GM10266 (cell line): ENCODE measurements around the gene INTS14.
"Not testable (repeated sequence)": the region's sequence is repeated elsewhere in the genome, so short reads cannot be mapped to it uniquely, and the experiment has no call there.

Experiments used
- DNase-seq: peaks from one replicate; pipeline ENCODE4 v3.0.0; 2012; ENCODE audit errors: extremely low spot score
- TF ChIP-seq, protein P1 (sequence below): IDR thresholded peaks from 2 replicates; pipeline ENCODE4 v1.5.1; 2012; ENCODE audit warnings: mild to moderate bottlenecking, low read depth; ENCODE audit not compliant: control insufficient read depth, insufficient read depth; ENCODE audit errors: missing control alignments

The INTS14 gene

DNA sequence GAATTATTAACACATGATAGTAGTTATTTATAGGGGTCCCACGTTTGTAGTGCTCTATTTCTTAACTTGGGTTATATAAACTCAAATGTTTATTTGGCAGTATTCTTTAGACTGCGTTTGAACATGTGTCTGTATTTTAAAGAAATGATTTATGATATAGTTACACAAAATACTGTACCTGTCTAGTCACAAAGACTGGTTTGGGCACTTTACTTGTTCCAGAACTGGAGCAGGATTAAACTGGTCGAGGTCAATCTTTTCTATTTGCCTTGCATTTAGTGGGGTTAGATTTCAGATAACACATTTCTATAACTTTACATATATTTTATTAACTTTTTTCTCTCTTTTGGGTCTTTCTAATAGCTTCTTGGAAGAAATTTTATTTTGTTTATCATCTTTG lies 41.2 kb downstream of the INTS14 start:
- no peak for DNase-seq
- TF ChIP-seq, protein P1, sequence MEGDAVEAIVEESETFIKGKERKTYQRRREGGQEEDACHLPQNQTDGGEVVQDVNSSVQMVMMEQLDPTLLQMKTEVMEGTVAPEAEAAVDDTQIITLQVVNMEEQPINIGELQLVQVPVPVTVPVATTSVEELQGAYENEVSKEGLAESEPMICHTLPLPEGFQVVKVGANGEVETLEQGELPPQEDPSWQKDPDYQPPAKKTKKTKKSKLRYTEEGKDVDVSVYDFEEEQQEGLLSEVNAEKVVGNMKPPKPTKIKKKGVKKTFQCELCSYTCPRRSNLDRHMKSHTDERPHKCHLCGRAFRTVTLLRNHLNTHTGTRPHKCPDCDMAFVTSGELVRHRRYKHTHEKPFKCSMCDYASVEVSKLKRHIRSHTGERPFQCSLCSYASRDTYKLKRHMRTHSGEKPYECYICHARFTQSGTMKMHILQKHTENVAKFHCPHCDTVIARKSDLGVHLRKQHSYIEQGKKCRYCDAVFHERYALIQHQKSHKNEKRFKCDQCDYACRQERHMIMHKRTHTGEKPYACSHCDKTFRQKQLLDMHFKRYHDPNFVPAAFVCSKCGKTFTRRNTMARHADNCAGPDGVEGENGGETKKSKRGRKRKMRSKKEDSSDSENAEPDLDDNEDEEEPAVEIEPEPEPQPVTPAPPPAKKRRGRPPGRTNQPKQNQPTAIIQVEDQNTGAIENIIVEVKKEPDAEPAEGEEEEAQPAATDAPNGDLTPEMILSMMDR = no peak

DNA sequence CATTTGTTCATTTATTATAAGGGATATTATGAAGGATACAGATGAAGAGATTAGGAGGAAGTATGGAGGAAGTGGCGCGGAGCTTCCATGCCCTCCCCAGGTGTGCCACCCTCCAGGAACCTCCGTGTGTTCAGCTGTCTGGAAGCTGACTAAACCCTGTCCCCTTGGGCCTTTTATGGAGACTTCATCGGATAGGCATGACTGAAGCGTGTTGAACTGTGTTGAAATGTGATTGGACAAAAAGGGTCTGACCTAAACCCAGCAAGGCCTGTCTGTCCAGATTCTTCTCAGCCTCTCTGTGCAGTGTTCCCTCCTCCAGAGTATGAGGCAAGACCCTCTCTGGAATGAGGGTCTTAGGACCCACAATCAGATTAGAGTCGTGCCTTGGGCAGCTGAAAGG lies 49.0 kb downstream of the INTS14 start:
- TF ChIP-seq, protein P1 = no peak
- DNase-seq = no peak

DNA sequence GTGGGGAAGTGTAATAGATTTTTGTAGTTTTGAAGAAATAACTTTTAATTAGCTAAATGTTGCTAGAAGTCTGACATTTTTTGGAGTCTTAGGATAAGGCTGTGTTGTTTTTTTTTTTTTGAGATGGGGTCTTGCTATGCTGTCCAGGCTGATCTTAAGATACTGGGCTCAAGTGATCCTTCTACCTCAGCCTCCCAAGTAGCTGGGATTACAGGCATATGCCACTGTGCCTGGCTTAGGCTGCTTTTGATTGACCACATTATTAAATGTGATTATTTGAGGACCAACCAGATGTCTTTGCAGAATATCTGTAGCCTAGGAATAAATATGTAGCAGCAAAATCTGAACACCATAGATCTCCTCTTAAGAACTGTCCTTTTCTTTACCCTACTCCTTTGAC lies 51.0 kb downstream of the INTS14 start:
- TF ChIP-seq, protein P1 = no peak
- no peak for DNase-seq

DNA sequence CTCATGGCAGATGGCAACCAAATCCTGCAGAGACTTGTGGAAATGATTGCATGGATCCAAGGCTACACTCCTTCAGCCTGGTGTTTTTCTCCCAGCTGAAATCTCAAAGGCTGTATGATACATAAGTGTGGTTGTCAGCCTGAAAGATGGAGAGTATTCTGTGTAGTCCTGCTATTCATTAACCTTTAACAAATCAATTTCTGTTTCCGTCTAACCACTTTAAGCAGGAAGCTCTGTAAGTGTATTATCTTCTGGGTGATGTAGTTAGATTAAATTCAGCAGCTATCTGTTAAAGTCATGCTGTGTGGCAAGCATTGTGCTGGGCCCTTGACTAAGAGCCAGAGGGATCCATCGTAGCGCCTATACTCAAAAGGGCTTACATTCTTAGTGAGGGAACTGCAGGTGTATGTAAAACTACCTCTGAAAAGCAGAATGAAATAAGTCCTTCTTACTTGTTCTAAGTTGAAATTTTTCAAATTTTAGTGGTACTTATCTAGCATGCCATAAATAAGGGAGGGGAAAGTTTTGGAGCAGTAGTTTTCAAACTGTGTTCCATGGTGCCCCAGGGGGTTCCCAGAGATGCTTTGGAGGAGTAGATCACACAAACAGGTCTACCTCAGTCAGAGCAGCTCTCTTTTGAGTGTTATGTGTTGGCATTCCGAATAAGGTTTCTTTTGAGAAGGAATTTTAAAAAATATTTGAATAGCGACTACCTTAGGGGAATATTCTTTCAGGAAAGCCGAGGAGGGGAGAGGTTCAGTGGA lies 51.8 kb downstream of the INTS14 start:
- no peak for DNase-seq
- TF ChIP-seq, protein P1 = no peak

DNA sequence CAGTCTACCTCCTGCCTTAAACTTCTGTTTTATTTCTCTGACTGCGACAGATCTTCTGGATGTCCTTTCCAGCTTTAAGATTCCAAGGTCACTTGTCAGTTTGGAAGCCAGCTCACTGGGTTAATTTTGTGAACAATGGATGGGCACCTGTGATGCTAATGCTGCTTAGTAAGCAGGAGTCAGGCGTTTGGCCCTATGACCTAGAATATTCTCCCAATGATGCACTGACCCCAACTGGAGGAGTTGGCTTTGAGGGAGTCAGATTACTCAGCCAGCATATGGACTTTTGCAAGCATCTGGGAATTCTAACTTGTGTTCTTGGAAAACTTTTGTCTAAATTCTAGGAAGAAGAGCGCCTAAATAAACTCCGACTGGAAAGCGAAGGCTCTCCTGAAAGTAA lies 52.6 kb downstream of the INTS14 start:
- DNase-seq = no peak
- TF ChIP-seq, protein P1 = no peak

DNA sequence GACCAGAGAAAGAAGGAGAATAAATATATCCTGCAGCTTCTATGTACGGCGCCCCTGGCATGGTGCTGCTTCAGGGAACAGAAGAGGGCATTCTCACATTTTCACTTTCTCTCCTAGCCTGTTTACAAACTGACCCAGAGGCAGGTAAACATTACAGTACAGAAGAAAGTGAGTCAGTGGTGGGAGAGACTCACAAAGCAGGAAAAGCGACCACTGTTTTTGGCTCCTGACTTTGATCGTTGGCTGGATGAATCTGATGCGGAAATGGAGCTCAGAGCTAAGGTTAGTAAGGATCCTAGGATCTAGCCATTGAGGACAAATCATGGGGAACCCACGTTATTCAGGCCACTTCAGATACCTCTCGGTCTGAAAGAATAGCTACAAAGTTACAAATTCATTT lies 54.3 kb downstream of the INTS14 start:
- TF ChIP-seq, protein P1 = no peak
- DNase-seq = no peak

DNA sequence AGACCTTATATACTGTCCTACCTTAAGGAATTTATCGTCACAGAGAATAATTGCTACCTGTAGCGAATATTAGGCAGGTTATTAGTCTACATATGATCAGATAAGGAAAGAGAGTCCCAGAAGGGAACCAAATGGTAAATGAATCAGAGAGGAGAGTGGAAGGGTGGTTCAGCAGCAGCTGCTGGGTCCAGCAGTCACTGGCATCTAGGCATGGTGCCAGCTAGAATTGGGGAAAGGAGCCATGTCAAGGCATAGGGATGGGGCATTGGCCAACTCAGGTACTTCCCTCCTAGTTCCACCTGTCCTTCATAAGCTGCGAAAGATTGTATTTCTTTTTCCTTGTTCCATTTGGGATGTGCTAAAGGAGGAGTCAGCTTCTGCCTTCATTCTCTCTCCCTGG lies 57.2 kb downstream of the INTS14 start:
- DNase-seq = no peak
- TF ChIP-seq, protein P1 = no peak

DNA sequence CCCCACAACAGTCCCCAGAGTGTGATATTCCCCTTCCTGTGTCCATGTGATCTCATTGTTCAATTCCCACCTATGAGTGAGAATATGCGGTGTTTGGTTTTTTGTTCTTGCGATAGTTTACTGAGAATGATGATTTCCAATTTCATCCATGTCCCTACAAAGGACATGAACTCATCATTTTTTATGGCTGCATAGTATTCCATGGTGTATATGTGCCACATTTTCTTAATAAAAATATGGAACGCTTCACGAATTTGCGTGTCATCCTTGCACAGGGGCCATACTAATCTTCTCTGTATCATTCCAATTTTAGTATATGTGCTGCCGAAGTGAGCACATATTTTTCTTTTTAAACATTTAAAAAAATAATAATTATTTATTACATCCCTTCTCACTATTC lies 58.1 kb downstream of the INTS14 start:
- DNase-seq = not testable (repeated sequence)
